Measurements from ENCODE around the gene CCR4. TPM values are rescaled to one million over a fixed set of nuclear protein-coding genes. Genes with fewer than 3 reads are reported as not detected.

CCR4 gene
- total RNA-seq, 1 donor from 2014 or later, result 0.31 TPM

- H3K27me3 Mint-ChIP-seq, result no peaks in the 10 kb centered on the region
- H3K4me3 Mint-ChIP-seq, result no peak overlapping the region
- TF ChIP-seq, protein P1, sequence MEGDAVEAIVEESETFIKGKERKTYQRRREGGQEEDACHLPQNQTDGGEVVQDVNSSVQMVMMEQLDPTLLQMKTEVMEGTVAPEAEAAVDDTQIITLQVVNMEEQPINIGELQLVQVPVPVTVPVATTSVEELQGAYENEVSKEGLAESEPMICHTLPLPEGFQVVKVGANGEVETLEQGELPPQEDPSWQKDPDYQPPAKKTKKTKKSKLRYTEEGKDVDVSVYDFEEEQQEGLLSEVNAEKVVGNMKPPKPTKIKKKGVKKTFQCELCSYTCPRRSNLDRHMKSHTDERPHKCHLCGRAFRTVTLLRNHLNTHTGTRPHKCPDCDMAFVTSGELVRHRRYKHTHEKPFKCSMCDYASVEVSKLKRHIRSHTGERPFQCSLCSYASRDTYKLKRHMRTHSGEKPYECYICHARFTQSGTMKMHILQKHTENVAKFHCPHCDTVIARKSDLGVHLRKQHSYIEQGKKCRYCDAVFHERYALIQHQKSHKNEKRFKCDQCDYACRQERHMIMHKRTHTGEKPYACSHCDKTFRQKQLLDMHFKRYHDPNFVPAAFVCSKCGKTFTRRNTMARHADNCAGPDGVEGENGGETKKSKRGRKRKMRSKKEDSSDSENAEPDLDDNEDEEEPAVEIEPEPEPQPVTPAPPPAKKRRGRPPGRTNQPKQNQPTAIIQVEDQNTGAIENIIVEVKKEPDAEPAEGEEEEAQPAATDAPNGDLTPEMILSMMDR (IDR thresholded peaks at IDR 0.05), result no peak
- ATAC-seq (ENCODE audit: low read depth), result no peak
- ChIA-PET CTCF (interaction anchor here (1.1 kb wide), 1 partner anchor 72 kb away, joined by 4 read pairs; no protein-coding TSS in a partner anchor), POLR2A (no interaction called here)
- H3K36me3 Mint-ChIP-seq (ENCODE audit: low read depth), result peaks cover 67% of the 10 kb centered on the region
- H3K4me1 Mint-ChIP-seq, result peaks cover 11% of the 10 kb centered on the region
- intact Hi-C loops (cut with micrococcal nuclease), result no loop called here
- DNase-seq, result no peak
- no peaks in the 10 kb centered on the region for H3K9me3 Mint-ChIP-seq
- H3K27ac Mint-ChIP-seq, result no peak overlapping the region
Measured at GRCh38 chr3:33001889-33002288, 50.4 kb downstream of the CCR4 start.

GRCh38 chr3:33003308-33003707 is 51.9 kb downstream of the CCR4 start:
- CTCF ChIA-PET, result interaction anchor here (1.1 kb wide), 1 partner anchor 71 kb away, joined by 4 read pairs; no protein-coding TSS in a partner anchor
- H3K27ac Mint-ChIP-seq, result no peak overlapping the region

GRCh38 chr3:33004205-33004604 is 52.8 kb downstream of the CCR4 start:
- no peak for DNase-seq
- peaks cover 17% of the 10 kb centered on the region for H3K4me1 Mint-ChIP-seq
- H3K36me3 Mint-ChIP-seq (ENCODE audit: low read depth), result peaks cover 67% of the 10 kb centered on the region
- ChIA-PET CTCF (no interaction called here), POLR2A (no interaction called here)
- intact Hi-C loops (cut with micrococcal nuclease), result no loop called here
- no peaks in the 10 kb centered on the region for H3K27me3 Mint-ChIP-seq
- ATAC-seq (ENCODE audit: low read depth), result no peak
- no peak overlapping the region for H3K27ac Mint-ChIP-seq
- no peaks in the 10 kb centered on the region for H3K9me3 Mint-ChIP-seq
- H3K4me3 Mint-ChIP-seq, result no peak overlapping the region
- TF ChIP-seq, protein P1 (IDR thresholded peaks at IDR 0.05), result no peak

More at GRCh38 chr3:33003308-33003707, 51.9 kb downstream of the CCR4 start:
- Mint-ChIP-seq H3K9me3 (no peaks in the 10 kb centered on the region), H3K4me1 (peaks cover 14% of the 10 kb centered on the region), H3K4me3 (no peak overlapping the region), H3K27me3 (no peaks in the 10 kb centered on the region), H3K36me3 (ENCODE audit: low read depth) (peaks cover 72% of the 10 kb centered on the region)
- TF ChIP-seq, protein P1 (IDR thresholded peaks at IDR 0.05), result no peak
- ATAC-seq (ENCODE audit: low read depth) (no peak), DNase-seq (no peak)
- intact Hi-C loops (cut with micrococcal nuclease), result no loop called here
- POLR2A ChIA-PET, result interaction anchor here (0.6 kb wide), 1 partner anchor 108 kb away, joined by 4 read pairs; no protein-coding TSS in a partner anchor

DNA sequence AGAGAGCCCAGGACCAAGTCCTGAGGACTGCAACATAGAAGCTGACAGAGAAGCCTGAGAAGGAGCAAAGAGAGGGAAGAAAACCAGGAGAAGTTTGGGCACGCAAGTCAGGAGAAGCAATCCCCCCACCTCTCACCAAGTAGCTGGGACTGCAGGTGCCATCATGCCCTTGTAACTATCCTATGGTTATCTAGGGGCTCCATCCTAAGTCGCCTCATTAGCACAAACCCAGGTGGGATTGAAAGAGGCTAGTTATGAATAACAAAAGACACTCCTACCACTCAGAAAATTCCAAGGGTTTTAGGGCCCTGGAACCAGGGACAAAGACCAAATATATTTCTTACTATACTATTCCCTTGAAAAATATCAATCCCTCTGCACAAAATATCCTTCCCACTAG is 53.5 kb downstream of the CCR4 start:
- CTCF ChIA-PET, result no interaction called here
- POLR2A ChIA-PET, result interaction anchor here (0.9 kb wide), 1 partner anchor 16 kb away, joined by 3 read pairs; no protein-coding TSS in a partner anchor
- ATAC-seq (ENCODE audit: low read depth) (no peak), DNase-seq (no peak)
- no peak overlapping the region for H3K4me3 Mint-ChIP-seq
- intact Hi-C loops (cut with micrococcal nuclease), result no loop called here
- TF ChIP-seq, protein P1 (IDR thresholded peaks at IDR 0.05), result no peak
- H3K27ac Mint-ChIP-seq, result no peak overlapping the region
- peaks cover 17% of the 10 kb centered on the region for H3K4me1 Mint-ChIP-seq
- peaks cover 65% of the 10 kb centered on the region for H3K36me3 Mint-ChIP-seq (ENCODE audit: low read depth)
- no peaks in the 10 kb centered on the region for H3K27me3 Mint-ChIP-seq
- no peaks in the 10 kb centered on the region for H3K9me3 Mint-ChIP-seq

Other genes starting within 250 kb of the CCR4 start
- gene TRIM71, start 133.6 kb upstream of the CCR4 start, total RNA-seq, result not detected in 2 replicates
- gene GLB1, start 145.5 kb downstream of the CCR4 start, total RNA-seq, result 52.6 and 56.3 TPM in 2 replicates
- gene TMPPE, start 145.5 kb downstream of the CCR4 start, total RNA-seq, result 11.8 and 13.1 TPM in 2 replicates
- 36.5 and 36.6 TPM in 2 replicates for gene CRTAP, start 162.4 kb downstream of the CCR4 start, total RNA-seq